Stimulated activated naive CD8-positive, alpha-beta T cell treated with anti-CD3 and anti-CD28 coated beads, Interleukin-15, amount 100 ng/mL, for 72 hours (primary cell): ENCODE data around the gene ATP9B.

Source experiments
- ATAC-seq: fragments of 150-1000 bp; cut with Tn5 transposase; 2 replicates; pipeline ENCODE4 v1.10.0; 2021; ENCODE audit warnings: mild to moderate bottlenecking, moderate library complexity
- DNase-seq, 2 donors: peaks; one replicate each; pipeline ENCODE4 v3.0.0; 2021 to 2022
- H3K27ac Mint-ChIP-seq, 2 donors: one replicate each; pipeline ENCODE4 v1.8.0; 2022; ENCODE audit warnings: mild to moderate bottlenecking in 2 of 2, mixed read lengths in 2 of 2, moderate library complexity in 2 of 2
- H3K27me3 Mint-ChIP-seq: one replicate; pipeline ENCODE4 v1.8.0; 2022; ENCODE audit warnings: mixed read lengths
- H3K4me1 Mint-ChIP-seq: one replicate; pipeline ENCODE4 v1.8.0; 2022; ENCODE audit warnings: mild to moderate bottlenecking, mixed read lengths
- H3K4me3 Mint-ChIP-seq, 2 donors: one replicate each; pipeline ENCODE4 v1.8.0; 2022; ENCODE audit warnings: mild to moderate bottlenecking in 2 of 2, mixed read lengths in 2 of 2, moderate library complexity in 1 of 2
- H3K9me3 Mint-ChIP-seq, 2 donors: one replicate each; pipeline ENCODE4 v1.8.0; 2022; ENCODE audit warnings: mixed read lengths in 2 of 2

Gene ATP9B

GRCh38 chr18:79379931-79380815, 311.0 kb downstream of the ATP9B start:
- Mint-ChIP-seq H3K4me3 (no peak overlapping the region), H3K9me3 (no peaks in the 10 kb centered on the region), H3K27me3 (no peaks in the 10 kb centered on the region), H3K4me1 (peaks cover 18% of the 10 kb centered on the region), H3K27ac (peak overlapping the region in 1 of 2 donors; percentile 27)
- DNase-seq (no peak), ATAC-seq (peak; percentile 51)

DNA sequence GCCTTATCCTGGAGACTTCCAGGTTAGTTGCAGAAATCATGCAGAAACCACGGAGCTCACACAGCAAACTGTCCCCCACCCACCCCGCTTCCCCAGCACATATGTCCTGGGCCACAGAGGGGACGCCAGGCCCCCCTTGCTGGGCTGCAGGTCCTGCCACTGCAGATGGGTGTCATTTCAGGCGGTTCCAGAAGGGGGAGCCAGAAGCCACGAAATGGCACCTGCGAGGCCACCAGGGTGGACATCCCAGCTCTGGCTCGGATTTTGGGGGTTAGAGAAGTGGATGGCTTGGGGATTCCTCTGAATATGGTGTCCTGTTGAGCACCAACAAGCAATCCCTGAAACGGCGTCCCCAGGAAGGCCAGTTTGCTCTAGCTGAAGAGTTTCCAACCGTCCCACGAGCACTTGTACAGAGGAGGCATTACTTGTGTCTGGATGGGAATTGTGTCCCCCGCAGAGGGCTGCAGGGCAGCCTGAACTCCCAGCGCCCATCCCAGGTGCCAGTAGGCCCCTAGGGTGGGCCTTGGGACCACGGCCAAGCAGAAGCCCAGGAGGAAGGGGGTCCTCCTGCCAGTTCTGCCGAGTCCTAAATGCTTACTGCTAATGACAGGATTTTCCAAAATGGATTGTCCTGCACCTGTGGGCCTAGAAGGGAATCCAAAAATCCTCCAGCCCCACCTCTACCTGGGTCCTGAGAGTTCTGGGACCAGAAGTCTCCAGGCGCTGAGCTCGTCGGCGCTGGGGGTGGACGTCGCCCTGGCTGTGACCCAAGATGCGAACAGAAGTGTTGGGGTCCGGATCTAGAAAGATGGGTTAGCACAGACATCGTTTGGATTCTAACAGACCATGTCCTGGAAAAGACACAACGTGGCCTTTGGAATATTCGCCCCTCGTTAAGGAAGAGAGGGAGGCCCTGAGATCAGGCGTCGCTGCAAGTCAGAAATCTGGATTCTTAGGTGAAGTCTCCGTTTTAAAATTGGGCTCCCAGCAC, 311.9 kb downstream of the ATP9B start:
- DNase-seq, result peak; percentile 67 to 69
- peak; percentile 47 for ATAC-seq
- peaks cover 18% of the 10 kb centered on the region for H3K4me1 Mint-ChIP-seq
- H3K27me3 Mint-ChIP-seq, result no peaks in the 10 kb centered on the region
- no peak overlapping the region for H3K27ac Mint-ChIP-seq
- no peaks in the 10 kb centered on the region for H3K9me3 Mint-ChIP-seq
- no peak overlapping the region for H3K4me3 Mint-ChIP-seq

DNA sequence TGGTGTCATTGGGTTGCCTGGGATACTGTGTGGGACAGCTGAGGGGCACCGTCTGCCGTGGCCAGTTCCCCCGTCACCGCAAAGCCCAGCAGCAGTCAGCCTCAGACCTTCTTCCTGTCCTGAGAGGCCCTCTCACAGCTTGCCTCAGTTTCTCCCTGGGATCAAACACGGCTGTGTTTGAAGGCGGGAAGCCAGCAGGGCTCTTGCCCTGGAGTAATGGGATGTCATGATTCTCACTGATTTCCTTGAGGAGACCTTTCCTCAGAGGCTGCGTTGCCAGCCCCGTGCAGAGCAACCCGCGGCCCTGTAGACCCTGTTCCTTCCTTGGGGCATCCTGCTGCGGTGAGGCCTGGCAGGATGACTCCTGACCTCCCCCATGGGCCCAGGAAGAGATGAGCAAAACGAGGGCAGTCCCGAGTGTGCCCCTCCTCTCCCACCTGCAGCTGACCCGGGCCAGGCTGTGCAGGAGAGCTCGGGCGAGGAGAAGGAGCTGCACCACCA, 312.7 kb downstream of the ATP9B start:
- H3K27me3 Mint-ChIP-seq, result no peaks in the 10 kb centered on the region
- no peaks in the 10 kb centered on the region for H3K9me3 Mint-ChIP-seq
- no peak overlapping the region for H3K4me3 Mint-ChIP-seq
- no peak for ATAC-seq
- H3K27ac Mint-ChIP-seq, result peak overlapping the region in 1 of 2 donors; percentile 27
- DNase-seq, result no peak
- H3K4me1 Mint-ChIP-seq, result peaks cover 16% of the 10 kb centered on the region

- Mint-ChIP-seq H3K27ac (no peak overlapping the region), H3K9me3 (no peaks in the 10 kb centered on the region), H3K4me1 (peaks cover 10% of the 10 kb centered on the region), H3K27me3 (no peaks in the 10 kb centered on the region), H3K4me3 (no peak overlapping the region)
- ATAC-seq (no peak), DNase-seq (no peak)
These were observed 313.6 kb downstream of the ATP9B start for GRCh38 chr18:79382681-79383387.

DNA sequence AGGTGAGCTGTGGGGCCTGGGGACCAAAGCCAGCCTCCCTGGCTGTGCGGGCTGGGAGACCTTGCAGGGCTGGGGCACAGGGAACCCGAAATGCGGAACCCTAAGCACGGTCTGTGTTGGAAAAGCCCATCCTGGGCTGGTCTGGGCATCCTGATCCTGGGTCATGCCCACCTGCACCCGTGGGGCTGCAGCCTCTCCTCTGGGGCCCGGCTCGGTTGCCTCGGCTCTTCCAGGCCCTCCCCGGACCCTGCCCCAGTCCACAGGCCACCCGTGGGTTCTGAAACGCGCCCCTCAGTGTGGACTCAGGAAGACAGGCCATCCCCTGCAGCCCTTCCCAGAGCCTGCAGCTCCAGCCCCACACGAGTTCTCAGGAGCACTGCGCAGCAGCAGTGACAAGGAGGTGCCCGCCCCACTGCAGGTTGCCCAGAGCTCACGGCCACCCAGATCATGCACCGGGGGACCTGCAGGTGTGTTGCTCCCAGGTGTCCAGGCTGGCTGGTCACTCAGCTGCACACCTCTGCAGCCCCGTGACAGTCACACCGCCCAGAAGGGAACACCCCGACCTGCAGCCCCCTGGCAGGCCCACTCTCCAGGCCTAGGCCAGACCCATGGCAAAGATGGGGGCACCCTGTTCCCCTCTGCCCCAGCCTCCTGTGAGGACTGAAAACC, 314.3 kb downstream of the ATP9B start:
- Mint-ChIP-seq H3K27me3 (peaks cover 7% of the 10 kb centered on the region), H3K4me1 (peaks cover 10% of the 10 kb centered on the region), H3K4me3 (no peak overlapping the region), H3K9me3 (no peaks in the 10 kb centered on the region), H3K27ac (no peak overlapping the region)
- ATAC-seq, result no peak
- DNase-seq, result no peak

DNA sequence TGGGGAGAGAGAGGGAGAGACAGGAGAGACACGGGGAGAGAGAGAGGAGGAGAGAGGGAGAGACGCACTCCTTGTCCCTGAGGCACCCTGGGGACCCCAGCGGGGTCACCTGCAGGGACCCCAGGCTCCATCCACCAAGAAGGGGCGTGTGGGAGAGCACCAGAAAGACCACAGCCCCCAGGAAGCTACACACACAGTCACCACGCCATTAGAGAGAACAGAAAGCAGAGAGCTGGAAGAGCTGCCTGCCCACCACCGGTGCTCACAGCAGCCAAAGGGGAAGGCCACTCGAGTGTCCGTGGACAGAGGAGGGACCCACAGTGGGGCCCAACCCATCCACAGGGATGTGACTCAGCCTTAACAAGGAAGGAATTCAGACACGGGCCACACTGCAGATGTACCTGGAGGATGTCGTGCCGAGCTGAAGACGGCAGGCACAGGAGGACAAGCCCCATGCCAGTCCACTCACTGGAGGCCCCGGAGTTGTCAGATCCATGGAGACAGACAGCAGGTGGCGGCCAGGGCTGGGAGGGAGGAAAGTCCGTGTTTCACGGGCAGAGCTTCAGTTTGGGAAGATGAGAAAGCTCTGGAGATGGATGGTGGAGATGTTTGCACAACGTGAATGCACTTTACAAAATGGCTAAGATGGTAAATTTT, 315.1 kb downstream of the ATP9B start:
- Mint-ChIP-seq H3K27ac (peak overlapping the region; percentile 47 to 77), H3K4me3 (no peak overlapping the region), H3K27me3 (peaks cover 14% of the 10 kb centered on the region), H3K9me3 (no peaks in the 10 kb centered on the region), H3K4me1 (peaks cover 3% of the 10 kb centered on the region)
- ATAC-seq (no peak), DNase-seq (no peak)

DNA sequence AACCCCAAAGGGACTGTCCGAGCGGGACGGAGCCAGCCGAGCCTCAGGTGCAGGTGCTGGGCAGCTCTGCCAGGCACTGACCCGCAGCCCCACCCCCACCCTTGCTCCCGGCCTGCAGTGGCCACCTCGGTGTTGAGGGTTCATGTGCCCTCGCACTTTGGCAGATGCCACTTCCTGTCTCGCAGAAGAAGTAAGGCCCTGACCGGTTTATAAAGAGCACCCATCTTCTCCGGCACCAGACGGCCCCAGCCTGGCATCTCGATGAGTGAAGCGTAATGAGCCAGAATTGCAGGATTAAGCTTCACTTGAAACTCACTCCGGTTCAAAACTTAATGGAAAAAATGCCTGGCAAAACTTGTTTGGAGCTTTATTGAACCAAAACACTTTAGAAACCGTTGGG, 315.6 kb downstream of the ATP9B start:
- ATAC-seq (no peak), DNase-seq (no peak)
- no peak overlapping the region for H3K4me3 Mint-ChIP-seq
- H3K27ac Mint-ChIP-seq, result peak overlapping the region in 1 of 2 donors; percentile 22
- no peaks in the 10 kb centered on the region for H3K9me3 Mint-ChIP-seq
- no peaks in the 10 kb centered on the region for H3K4me1 Mint-ChIP-seq
- H3K27me3 Mint-ChIP-seq, result peaks cover 18% of the 10 kb centered on the region

GRCh38 chr18:79385326-79385707, 316.1 kb downstream of the ATP9B start:
- no peak for ATAC-seq
- H3K4me1 Mint-ChIP-seq, result no peaks in the 10 kb centered on the region
- H3K27ac Mint-ChIP-seq, result no peak overlapping the region
- no peak for DNase-seq
- no peaks in the 10 kb centered on the region for H3K9me3 Mint-ChIP-seq
- H3K27me3 Mint-ChIP-seq, result peaks cover 18% of the 10 kb centered on the region
- no peak overlapping the region for H3K4me3 Mint-ChIP-seq

DNA sequence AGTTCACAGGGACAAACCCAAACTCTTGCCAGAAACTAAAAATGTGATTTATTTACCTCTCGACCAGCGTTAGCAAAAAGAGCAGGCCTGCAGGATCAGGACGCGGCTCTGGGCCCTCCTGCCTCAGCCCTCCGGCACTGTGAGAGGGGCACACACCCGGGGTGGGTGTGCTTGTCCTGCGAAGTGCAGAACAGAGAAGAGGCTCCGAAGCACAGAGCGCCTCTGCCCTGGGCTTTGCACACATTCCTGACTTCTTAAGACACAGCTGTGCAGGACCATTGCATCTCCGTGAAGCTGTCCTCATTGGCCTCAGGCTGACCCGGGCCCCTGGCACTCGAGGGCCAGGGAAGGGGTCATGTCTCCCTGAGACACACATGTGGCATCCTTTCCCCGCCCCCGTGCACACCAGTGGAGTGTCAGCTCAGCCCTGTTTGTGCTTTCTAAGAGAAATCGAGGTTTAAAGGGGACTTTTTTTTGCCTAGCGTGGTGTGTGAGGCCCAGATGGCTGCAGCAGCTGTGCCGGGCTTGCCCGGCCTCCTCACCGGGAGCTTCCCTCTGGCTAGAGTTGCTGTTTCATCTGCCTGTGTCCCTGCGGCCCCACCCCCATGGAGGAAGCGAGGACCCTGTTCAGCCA, 316.6 kb downstream of the ATP9B start:
- Mint-ChIP-seq H3K27me3 (peaks cover 18% of the 10 kb centered on the region), H3K27ac (no peak overlapping the region), H3K4me3 (no peak overlapping the region), H3K9me3 (no peaks in the 10 kb centered on the region), H3K4me1 (no peaks in the 10 kb centered on the region)
- DNase-seq, result no peak
- no peak for ATAC-seq

- Mint-ChIP-seq H3K4me1 (no peaks in the 10 kb centered on the region), H3K27ac (peak overlapping the region in 1 of 2 donors; percentile 31), H3K27me3 (peaks cover 18% of the 10 kb centered on the region), H3K9me3 (no peaks in the 10 kb centered on the region), H3K4me3 (no peak overlapping the region)
- DNase-seq (no peak), ATAC-seq (no peak)
These were observed 317.4 kb downstream of the ATP9B start for GRCh38 chr18:79386547-79386946.

DNA sequence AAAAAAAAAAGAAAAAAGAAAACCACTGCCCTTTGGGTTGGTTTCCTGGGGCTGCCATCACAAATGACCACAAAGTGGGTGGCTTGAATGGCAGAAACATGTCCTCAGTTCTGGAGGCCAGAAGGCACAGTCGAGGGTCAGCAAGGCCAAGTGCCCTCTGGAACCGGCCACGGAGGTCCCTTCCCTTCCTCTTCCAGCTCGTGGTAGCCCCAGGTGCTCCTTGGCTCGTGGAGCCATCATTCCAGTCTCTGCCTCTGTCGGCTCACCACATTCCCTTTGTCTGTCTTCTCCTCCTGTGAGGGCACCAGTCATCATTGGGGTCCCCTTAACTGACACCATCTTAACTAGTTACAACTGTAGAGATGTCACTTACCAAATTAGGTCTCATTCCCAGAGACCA, 318.0 kb downstream of the ATP9B start:
- ATAC-seq, result no peak
- H3K27me3 Mint-ChIP-seq, result peaks cover 24% of the 10 kb centered on the region
- no peaks in the 10 kb centered on the region for H3K9me3 Mint-ChIP-seq
- H3K4me1 Mint-ChIP-seq, result peaks cover 4% of the 10 kb centered on the region
- H3K4me3 Mint-ChIP-seq, result no peak overlapping the region
- DNase-seq, result no peak
- no peak overlapping the region for H3K27ac Mint-ChIP-seq

- Mint-ChIP-seq H3K9me3 (no peaks in the 10 kb centered on the region), H3K4me1 (peaks cover 8% of the 10 kb centered on the region), H3K27ac (peak overlapping the region in 1 of 2 donors; percentile 36), H3K4me3 (no peak overlapping the region), H3K27me3 (peaks cover 28% of the 10 kb centered on the region)
- DNase-seq, result no peak
- ATAC-seq, result no peak
These were observed 318.4 kb downstream of the ATP9B start for GRCh38 chr18:79387615-79388014.

DNA sequence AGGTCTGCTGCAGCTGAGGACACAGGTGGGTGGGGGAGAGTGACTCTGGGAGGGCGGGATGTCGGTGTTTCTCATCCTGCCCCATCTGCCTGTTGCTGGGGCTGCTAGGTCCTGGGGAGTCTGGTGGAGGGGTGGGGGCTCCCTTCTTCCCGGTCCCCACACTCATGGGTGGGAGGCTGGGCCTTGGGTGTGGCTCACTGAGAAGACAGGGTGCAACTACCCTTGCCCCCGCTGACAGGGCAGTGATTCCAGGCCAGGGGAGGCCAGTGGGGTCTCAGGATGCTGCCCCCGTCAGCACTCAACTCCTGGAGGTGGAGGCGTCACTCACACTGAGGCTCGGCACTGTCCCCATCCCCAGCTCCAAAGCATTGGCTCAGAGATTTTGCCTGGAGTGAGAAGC, 318.8 kb downstream of the ATP9B start:
- DNase-seq, result no peak
- ATAC-seq, result no peak
- peaks cover 32% of the 10 kb centered on the region for H3K27me3 Mint-ChIP-seq
- peaks cover 13% of the 10 kb centered on the region for H3K4me1 Mint-ChIP-seq
- H3K9me3 Mint-ChIP-seq, result no peaks in the 10 kb centered on the region
- no peak overlapping the region for H3K4me3 Mint-ChIP-seq
- H3K27ac Mint-ChIP-seq, result no peak overlapping the region

DNA sequence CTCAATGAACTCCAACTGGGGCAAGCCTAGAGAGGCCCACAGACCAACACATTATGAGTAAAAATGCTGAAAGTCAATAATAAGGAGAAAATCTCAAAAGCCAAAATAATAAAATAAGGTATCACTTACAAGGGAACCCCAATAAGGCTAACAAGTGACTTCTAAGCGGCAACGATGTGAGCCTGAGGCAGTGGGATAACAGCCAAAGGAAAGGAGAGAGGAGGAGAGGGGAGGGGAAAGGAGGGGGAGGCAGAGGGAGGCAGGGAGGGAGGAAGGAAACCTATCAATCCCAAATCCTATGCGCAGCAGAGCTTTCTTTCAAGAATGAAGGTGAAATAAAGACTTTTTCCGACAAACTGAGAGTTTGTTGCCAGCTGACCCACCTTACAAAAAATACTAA, 320.5 kb downstream of the ATP9B start:
- DNase-seq (no peak), ATAC-seq (no peak)
- Mint-ChIP-seq H3K27ac (no peak overlapping the region), H3K4me3 (no peak overlapping the region), H3K4me1 (peaks cover 21% of the 10 kb centered on the region), H3K9me3 (no peaks in the 10 kb centered on the region), H3K27me3 (peaks cover 32% of the 10 kb centered on the region)
